ENCODE results near the gene GPC1.

Gene GPC1

GRCh38 chr2:240462707-240463273 is 27.3 kb downstream of the GPC1 start:
- peak in 5 of 10 donors; percentile 3 to 81 (median 10) for DNase-seq
- intact Hi-C loops (cut with DNase I): no loop called here

DNA sequence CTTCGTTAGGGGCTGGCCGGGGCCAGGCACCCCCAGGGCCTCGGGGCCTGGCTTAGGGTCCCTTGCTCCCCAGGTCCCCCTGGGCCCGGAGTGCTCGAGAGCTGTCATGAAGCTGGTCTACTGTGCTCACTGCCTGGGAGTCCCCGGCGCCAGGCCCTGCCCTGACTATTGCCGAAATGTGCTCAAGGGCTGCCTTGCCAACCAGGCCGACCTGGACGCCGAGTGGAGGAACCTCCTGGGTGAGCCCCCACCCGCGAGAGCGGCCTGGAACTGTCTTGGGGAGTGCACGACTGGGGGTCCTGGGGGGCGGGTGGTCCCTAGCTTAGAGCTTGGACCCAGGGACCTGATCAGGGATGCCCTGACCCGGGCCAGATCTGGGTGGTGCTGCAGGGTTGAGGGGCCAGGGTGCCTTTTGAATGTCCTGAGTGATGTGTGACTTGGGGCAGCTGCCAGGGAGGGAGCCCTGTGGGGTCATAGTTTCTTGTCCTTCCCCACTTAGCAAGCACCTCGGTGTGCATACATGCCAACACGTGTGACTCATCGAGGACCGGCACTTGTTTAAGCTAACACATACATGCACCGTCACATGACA is 27.9 kb downstream of the GPC1 start:
- peak in 7 of 10 donors; percentile 5 to 85 (median 26) for DNase-seq
- intact Hi-C loops (cut with DNase I): no loop called here

- DNase-seq: peak in 7 of 10 donors; percentile 5 to 77 (median 16)
- intact Hi-C loops (cut with DNase I): no loop called here
These were observed 28.5 kb downstream of the GPC1 start for GRCh38 chr2:240463866-240464481.

GRCh38 chr2:240464514-240465241 is 29.2 kb downstream of the GPC1 start:
- peak in 7 of 10 donors; percentile 7 to 79 (median 26) for DNase-seq
- intact Hi-C loops (cut with DNase I): no loop called here

DNA sequence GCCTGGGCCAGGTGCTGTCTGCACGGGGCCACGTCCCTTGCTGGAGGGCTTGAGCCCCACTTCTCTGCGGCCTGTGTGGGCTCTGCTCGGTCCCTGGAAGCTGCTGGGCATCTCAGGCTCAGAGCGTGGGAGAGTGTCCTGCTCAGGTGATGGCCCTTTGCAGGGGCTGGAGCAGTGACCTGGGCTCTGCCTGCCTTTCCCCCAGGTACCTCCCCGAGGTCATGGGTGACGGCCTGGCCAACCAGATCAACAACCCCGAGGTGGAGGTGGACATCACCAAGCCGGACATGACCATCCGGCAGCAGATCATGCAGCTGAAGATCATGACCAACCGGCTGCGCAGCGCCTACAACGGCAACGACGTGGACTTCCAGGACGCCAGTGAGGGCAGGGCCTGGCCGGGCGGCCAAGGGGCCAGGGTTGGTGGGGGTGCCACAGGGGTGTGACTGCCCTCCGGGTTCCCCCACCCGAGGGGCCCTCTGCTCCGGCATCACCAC is 29.9 kb downstream of the GPC1 start:
- intact Hi-C loops (cut with DNase I): no loop called here

DNA sequence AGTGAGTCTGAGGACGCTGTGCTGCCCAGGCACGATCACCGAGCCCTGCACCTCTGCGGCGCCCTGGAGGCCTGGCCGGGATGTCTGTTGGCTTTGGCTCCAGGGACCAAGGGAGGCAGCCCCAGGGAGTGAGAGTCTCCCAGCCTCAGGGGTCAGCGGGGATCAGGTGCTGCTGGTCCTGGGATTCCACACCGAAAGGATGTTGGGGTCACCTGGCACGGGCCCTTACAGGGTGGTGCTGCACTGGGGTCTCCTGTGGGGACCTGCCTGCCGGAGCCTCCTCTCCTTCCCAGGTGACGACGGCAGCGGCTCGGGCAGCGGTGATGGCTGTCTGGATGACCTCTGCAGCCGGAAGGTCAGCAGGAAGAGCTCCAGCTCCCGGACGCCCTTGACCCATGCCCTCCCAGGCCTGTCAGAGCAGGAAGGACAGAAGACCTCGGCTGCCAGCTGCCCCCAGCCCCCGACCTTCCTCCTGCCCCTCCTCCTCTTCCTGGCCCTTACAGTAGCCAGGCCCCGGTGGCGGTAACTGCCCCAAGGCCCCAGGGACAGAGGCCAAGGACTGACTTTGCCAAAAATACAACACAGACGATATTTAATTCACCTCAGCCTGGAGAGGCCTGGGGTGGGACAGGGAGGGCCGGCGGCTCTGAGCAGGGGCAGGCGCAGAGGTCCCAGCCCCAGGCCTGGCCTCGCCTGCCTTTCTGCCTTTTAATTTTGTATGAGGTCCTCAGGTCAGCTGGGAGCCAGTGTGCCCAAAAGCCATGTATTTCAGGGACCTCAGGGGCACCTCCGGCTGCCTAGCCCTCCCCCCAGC is 30.5 kb downstream of the GPC1 start:
- peak in 7 of 10 donors; percentile 5 to 79 (median 26) for DNase-seq
- intact Hi-C loops (cut with DNase I): no loop called here

More for the DNA sequence above, 29.9 kb downstream of the GPC1 start:
- DNase-seq: peak in 7 of 10 donors; percentile 6 to 83 (median 24)

- intact Hi-C loops (cut with DNase I): no loop called here
- DNase-seq: peak in 6 of 10 donors; percentile 8 to 75 (median 15)
These were observed 31.2 kb downstream of the GPC1 start for GRCh38 chr2:240466579-240467148.

DNA sequence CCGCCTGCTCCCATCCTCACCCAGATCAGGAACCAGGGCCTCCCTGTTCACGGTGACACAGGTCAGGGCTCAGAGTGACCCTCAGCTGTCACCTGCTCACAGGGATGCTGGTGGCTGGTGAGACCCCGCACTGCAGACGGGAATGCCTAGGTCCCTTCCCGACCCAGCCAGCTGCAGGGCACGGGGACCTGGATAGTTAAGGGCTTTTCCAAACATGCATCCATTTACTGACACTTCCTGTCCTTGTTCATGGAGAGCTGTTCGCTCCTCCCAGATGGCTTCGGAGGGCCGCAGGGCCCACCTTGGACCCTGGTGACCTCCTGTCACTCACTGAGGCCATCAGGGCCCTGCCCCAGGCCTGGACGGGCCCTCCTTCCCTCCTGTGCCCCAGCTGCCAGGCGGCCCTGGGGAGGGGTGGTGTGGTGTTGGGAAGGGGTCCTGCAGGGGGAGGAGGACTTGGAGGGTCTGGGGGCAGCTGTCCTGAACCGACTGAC is 31.7 kb downstream of the GPC1 start:
- intact Hi-C loops (cut with DNase I): no loop called here
- peak in 7 of 10 donors; percentile 7 to 82 (median 26) for DNase-seq

- intact Hi-C loops (cut with DNase I): no loop called here
- peak in 7 of 10 donors; percentile 9 to 77 (median 26) for DNase-seq
These were observed 32.3 kb downstream of the GPC1 start for GRCh38 chr2:240467659-240468302.

DNA sequence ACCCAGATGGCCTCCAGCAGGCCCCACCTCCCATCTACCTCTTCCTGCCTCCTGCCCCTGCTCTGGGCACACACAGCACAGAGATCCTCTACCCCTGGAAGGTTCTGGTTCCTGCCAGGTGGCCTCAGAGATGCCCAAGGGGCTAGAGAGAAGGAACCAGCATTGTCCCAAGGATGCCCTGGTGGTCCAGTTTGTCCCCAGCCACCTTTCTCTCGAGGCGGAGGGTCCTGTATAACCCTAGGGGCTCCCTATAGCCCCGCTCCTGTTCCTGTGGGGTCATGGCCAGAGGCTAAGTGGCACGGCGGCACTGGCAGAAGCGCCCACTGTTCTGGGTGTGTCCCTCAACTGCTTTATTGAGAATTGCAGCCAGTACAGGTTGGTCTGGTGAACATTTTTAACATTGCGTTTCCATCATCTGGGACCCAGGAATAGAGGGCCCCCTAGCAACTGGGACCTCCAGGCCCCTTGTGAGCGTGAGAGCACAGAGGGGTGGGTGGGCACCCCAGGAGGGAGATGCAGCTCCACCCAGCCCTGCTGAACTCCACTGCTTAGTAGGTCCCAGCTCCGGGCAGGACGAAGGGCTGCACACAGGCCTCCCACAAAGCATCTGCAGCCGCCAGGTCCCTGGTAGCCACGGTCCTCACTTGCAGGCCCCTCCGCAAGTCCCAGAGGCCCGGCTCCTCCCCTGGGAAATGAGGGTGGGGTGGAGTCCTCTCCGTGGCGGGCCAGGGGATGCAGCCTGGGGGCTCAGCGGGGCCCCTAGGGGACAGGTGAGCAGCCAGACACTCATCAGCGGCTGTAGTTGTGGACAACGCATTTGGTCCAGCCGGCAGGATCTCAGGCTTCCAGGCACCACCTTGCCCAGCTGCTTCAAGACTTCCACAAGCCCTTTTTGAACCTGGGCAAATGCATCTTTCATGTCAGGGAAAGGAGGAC is 33.1 kb downstream of the GPC1 start:
- peak in 5 of 10 donors; percentile 6 to 88 (median 27) for DNase-seq

GRCh38 chr2:240469239-240469636 is 33.8 kb downstream of the GPC1 start:
- intact Hi-C loops (cut with DNase I): no loop called here
- peak in 5 of 10 donors; percentile 7 to 82 (median 27) for DNase-seq

More for the DNA sequence above, 33.1 kb downstream of the GPC1 start:
- intact Hi-C loops (cut with DNase I): no loop called here

DNA sequence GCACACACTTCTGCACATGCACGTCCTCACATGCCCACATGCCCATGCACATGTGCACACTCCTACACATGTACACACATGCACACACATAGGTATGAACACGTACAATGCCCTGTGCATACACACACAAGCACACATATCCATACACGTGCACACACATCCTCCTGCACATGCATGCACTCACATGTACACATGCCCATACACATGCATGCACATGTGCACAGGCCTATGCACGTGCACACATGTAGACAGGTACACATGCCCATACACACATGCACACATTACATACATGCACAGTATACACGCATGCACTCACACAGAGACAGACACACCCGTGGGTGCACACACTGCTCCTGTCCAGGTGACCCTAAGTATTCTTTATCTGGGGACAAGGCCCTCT is 34.3 kb downstream of the GPC1 start:
- intact Hi-C loops (cut with DNase I): no loop called here

GRCh38 chr2:240472078-240472790 is 36.8 kb downstream of the GPC1 start:
- intact Hi-C loops (cut with DNase I): no loop called here
- peak in 1 of 10 donors; percentile 77 for DNase-seq

More for the DNA sequence above, 34.3 kb downstream of the GPC1 start:
- DNase-seq: no peak

- no peak for DNase-seq
- intact Hi-C loops (cut with DNase I): no loop called here
These were observed 37.7 kb downstream of the GPC1 start for GRCh38 chr2:240473211-240473610.

- no peak for DNase-seq
- intact Hi-C loops (cut with DNase I): no loop called here
These were observed 42.5 kb downstream of the GPC1 start for GRCh38 chr2:240477916-240478315.

GRCh38 chr2:240478346-240479110 is 43.1 kb downstream of the GPC1 start:
- peak in 2 of 10 donors; percentile 53 to 60 for DNase-seq

More at GRCh38 chr2:240478346-240479110, 43.1 kb downstream of the GPC1 start:
- intact Hi-C loops (cut with DNase I): no loop called here
